PC-9 (cell line): ENCODE results near the gene MARK2. TPM values are rescaled to one million over a fixed set of nuclear protein-coding genes. Genes with fewer than 3 reads are reported as not detected.

ENCODE experiments used
- BruUV-seq: library from RNA; stranded (reverse); fragments of 400-500 nt; replicated peaks from 2 replicates; lab custom pipeline; 2021; lab: Mats Ljungman, UMichigan
- CTCF ChIA-PET: fragments of 300-600 bp; sonication (Branson Sonifier 250); formaldehyde crosslinking; loops from one replicate; lab custom pipeline; 2022; ENCODE audit warnings: antibody characterized with exemption; lab: Charles Lee
- POLR2A ChIA-PET: fragments of 300-600 bp; sonication (Branson Sonifier 250); formaldehyde crosslinking; loops from one replicate; lab custom pipeline; 2022; ENCODE audit warnings: antibody characterized with exemption; ENCODE audit not compliant: unreplicated experiment; lab: Charles Lee
- DNase-seq, 2 experiments: peaks; one replicate each; pipeline versions ENCODE4 v3.0.0 to v3.0.0-alpha.2; 2015 to 2022; ENCODE audit warnings: mixed read lengths in 1 of 2
- H2AFZ ChIP-seq: fragments of 200-600 bp; sonication (generic); 2 replicates; pipeline ENCODE4 v1.8.1; 2017; ENCODE audit warnings: antibody characterized with exemption
- H3F3A ChIP-seq: fragments of 200-600 bp; sonication (generic); 2 replicates; pipeline ENCODE4 v1.8.1; 2017; ENCODE audit warnings: antibody characterized with exemption, mild to moderate bottlenecking, low read depth; ENCODE audit not compliant: insufficient read depth
- H3K27ac ChIP-seq: fragments of 200-600 bp; sonication (generic); 2 replicates; pipeline ENCODE4 v1.6.1; 2016; ENCODE audit warnings: mixed run types
- H3K27me3 ChIP-seq: fragments of 200-600 bp; sonication (generic); 2 replicates; pipeline ENCODE4 v1.6.1; 2016; ENCODE audit warnings: low read depth, mixed run types; ENCODE audit not compliant: insufficient read depth
- H3K36me3 ChIP-seq: fragments of 200-600 bp; sonication (generic); 2 replicates; pipeline ENCODE4 v1.6.1; 2016; ENCODE audit warnings: low read depth, mixed run types
- H3K4me1 ChIP-seq: fragments of 200-600 bp; sonication (generic); replicated peaks from 2 replicates; pipeline ENCODE4 v1.6.1; 2016; ENCODE audit warnings: mixed run types; ENCODE audit not compliant: insufficient read depth
- H3K4me2 ChIP-seq: fragments of 200-600 bp; sonication (generic); 2 replicates; pipeline ENCODE4 v1.6.1; 2017; ENCODE audit warnings: mixed run types
- H3K4me3 ChIP-seq: fragments of 200-600 bp; sonication (generic); 2 replicates; pipeline ENCODE4 v1.6.1; 2016; ENCODE audit warnings: mixed run types
- H3K79me2 ChIP-seq: fragments of 200-600 bp; sonication (generic); 2 replicates; pipeline ENCODE4 v1.6.1; 2017; ENCODE audit warnings: low read depth, mixed run types
- H3K9me2 ChIP-seq: fragments of 200-600 bp; sonication (generic); 2 replicates; pipeline ENCODE4 v1.8.1; 2017; ENCODE audit warnings: mild to moderate bottlenecking; ENCODE audit not compliant: insufficient read depth
- H3K9me3 ChIP-seq: fragments of 200-600 bp; sonication (generic); 2 replicates; pipeline ENCODE4 v1.8.1; 2016; ENCODE audit warnings: low read depth; ENCODE audit not compliant: insufficient read depth
- H4K20me1 ChIP-seq: fragments of 200-600 bp; sonication (generic); 2 replicates; pipeline ENCODE4 v1.8.1; 2017; ENCODE audit not compliant: insufficient read depth
- CTCF ChIP-seq: fragments of 200-600 bp; sonication (generic); conservative IDR thresholded peaks from 2 replicates; pipeline ENCODE4 v1.6.1; 2017; ENCODE audit warnings: mixed run types, antibody characterized with exemption, mild to moderate bottlenecking, moderate library complexity
- EZH2 ChIP-seq: fragments of 200-600 bp; sonication (generic); IDR thresholded peaks from 2 replicates; pipeline ENCODE4 v1.8.0; 2017; ENCODE audit warnings: antibody characterized with exemption, low read depth
- intact Hi-C: fragments of 100-400 bp; cut with micrococcal nuclease; formaldehyde crosslinking; loops from one replicate; pipeline ENCODE4 v1.10.0; 2022; ENCODE audit not compliant: unreplicated experiment
- total RNA-seq: library from RNA; stranded (reverse); gene quantifications from 2 replicates; pipeline ENCODE4 v1.2.3, GENCODE V29; 2021

MARK2 gene
- total RNA-seq, 1 experiment from 2014 or later, result 65.0 TPM

- Histone ChIP-seq H4K20me1 (peaks cover 14% of the 10 kb centered on the region; the same call in 1 of the 2 replicates), H3K27me3 (no peaks in the 10 kb centered on the region), H3F3A (no peaks in the 10 kb centered on the region), H3K36me3 (peaks cover 15% of the 10 kb centered on the region; the same call in 1 of the 2 replicates), H3K4me2 (no peak overlapping the region), H3K9me2 (no peaks in the 10 kb centered on the region), H3K4me1 (peaks cover 13% of the 10 kb centered on the region), H3K4me3 (no peak overlapping the region), H3K27ac (no peak overlapping the region), H2AFZ (no peak overlapping the region), H3K79me2 (peaks cover 34% of the 10 kb centered on the region), H3K9me3 (no peaks in the 10 kb centered on the region)
- no peak for DNase-seq
- no TSS peak for BruUV-seq
- TF ChIP-seq CTCF (no peak), EZH2 (no peak)
- POLR2A ChIA-PET, result no interaction called here
- CTCF ChIA-PET, result no interaction called here
- intact Hi-C loops, result no loop called here
These were observed 21.0 kb upstream of the MARK2 start for GRCh38 chr11:63817758-63818498.

GRCh38 chr11:63818609-63819008 is 20.3 kb upstream of the MARK2 start:
- Histone ChIP-seq H3K4me1 (peaks cover 12% of the 10 kb centered on the region), H3K4me2 (no peak overlapping the region), H3K79me2 (peaks cover 33% of the 10 kb centered on the region), H3K4me3 (no peak overlapping the region), H2AFZ (no peak overlapping the region), H3K9me2 (no peaks in the 10 kb centered on the region), H3K36me3 (peaks cover 15% of the 10 kb centered on the region; the same call in 1 of the 2 replicates), H3F3A (no peaks in the 10 kb centered on the region), H4K20me1 (peaks cover 14% of the 10 kb centered on the region; the same call in 1 of the 2 replicates), H3K9me3 (no peaks in the 10 kb centered on the region), H3K27ac (no peak overlapping the region), H3K27me3 (no peaks in the 10 kb centered on the region)
- ChIA-PET POLR2A (no interaction called here), CTCF (no interaction called here)
- intact Hi-C loops, result no loop called here
- TF ChIP-seq CTCF (no peak), EZH2 (no peak)
- no TSS peak for BruUV-seq
- no peak for DNase-seq

- ChIA-PET CTCF (interaction anchor here (0.7 kb wide), 1 partner anchor 37 kb away, joined by 4 read pairs; no protein-coding TSS in a partner anchor), POLR2A (interaction anchor here (0.6 kb wide), 1 partner anchor 745 kb away, joined by 10 read pairs; no protein-coding TSS in a partner anchor)
- H3K27ac ChIP-seq, result no peak overlapping the region
- no peak overlapping the region for H3K4me2 ChIP-seq
- H3K4me1 ChIP-seq, result no peaks in the 10 kb centered on the region
- peaks cover 6% of the 10 kb centered on the region; the same call in 1 of the 2 replicates for H3K79me2 ChIP-seq
- 0 out of 2 replicates have a peak, but pooled peaks cover 3% of the 10 kb centered on the region for H4K20me1 ChIP-seq
- intact Hi-C loops, result loop anchor here (10.0 kb wide), 1 partner anchor 917 kb away; no protein-coding TSS in a partner anchor
- H3K27me3 ChIP-seq, result no peaks in the 10 kb centered on the region
- BruUV-seq, result no TSS peak
- no peak for DNase-seq
- peaks cover 10% of the 10 kb centered on the region for H3F3A ChIP-seq
- no peak overlapping the region for H2AFZ ChIP-seq
- H3K9me2 ChIP-seq, result no peaks in the 10 kb centered on the region
- peaks cover 15% of the 10 kb centered on the region; the same call in 1 of the 2 replicates for H3K36me3 ChIP-seq
- TF ChIP-seq CTCF, result no peak
- no peak for TF ChIP-seq EZH2
- H3K9me3 ChIP-seq, result no peaks in the 10 kb centered on the region
- H3K4me3 ChIP-seq, result no peak overlapping the region
These were observed 17.5 kb upstream of the MARK2 start for GRCh38 chr11:63821411-63821810.
